HL-60 (cell line): Measurements from ENCODE around the gene RPL12.

Source experiments
- DNase-seq, 2 experiments: peaks; one replicate each; pipeline ENCODE4 v3.0.0-alpha.2; 2010 to 2020; ENCODE audit warnings: low read depth in 1 of 2, low spot score in 1 of 2
- H3K27ac ChIP-seq: fragments of 250-450 bp; sonication (Bioruptor Pico); replicated peaks from 2 replicates; pipeline ENCODE4 v1.5.1; 2020; ENCODE audit warnings: mild to moderate bottlenecking, moderate library complexity
- H3K27me3 ChIP-seq: fragments of 250-450 bp; sonication (Bioruptor Pico); 2 replicates; pipeline ENCODE4 v1.5.1; 2021; ENCODE audit warnings: mild to moderate bottlenecking, moderate library complexity; ENCODE audit not compliant: insufficient read depth, poor library complexity, severe bottlenecking
- H3K4me3 ChIP-seq: replicated peaks from 2 replicates; pipeline ENCODE4 v1.5.1; 2011; ENCODE audit warnings: mild to moderate bottlenecking, control low read depth, low read length; ENCODE audit not compliant: insufficient read depth
- CTCF ChIP-seq: IDR thresholded peaks from one replicate; pipeline ENCODE4 v1.5.1; 2011; ENCODE audit warnings: low read length, control low read depth, inconsistent platforms; ENCODE audit not compliant: insufficient read depth
- GABPA ChIP-seq: IDR thresholded peaks from 2 replicates; pipeline ENCODE4 v1.6.1; 2012; ENCODE audit warnings: low read depth
- POLR2AphosphoS5 ChIP-seq: IDR thresholded peaks from 2 replicates; pipeline ENCODE4 v1.6.1; 2012; ENCODE audit warnings: low read depth
- REST ChIP-seq: IDR thresholded peaks from 2 replicates; pipeline ENCODE4 v1.6.1; 2012; ENCODE audit warnings: low read depth; ENCODE audit not compliant: insufficient replicate concordance
- SPI1 ChIP-seq: IDR thresholded peaks from 2 replicates; pipeline ENCODE4 v1.6.1; 2012; ENCODE audit warnings: low read depth, mild to moderate bottlenecking, borderline replicate concordance

RPL12 gene

DNA sequence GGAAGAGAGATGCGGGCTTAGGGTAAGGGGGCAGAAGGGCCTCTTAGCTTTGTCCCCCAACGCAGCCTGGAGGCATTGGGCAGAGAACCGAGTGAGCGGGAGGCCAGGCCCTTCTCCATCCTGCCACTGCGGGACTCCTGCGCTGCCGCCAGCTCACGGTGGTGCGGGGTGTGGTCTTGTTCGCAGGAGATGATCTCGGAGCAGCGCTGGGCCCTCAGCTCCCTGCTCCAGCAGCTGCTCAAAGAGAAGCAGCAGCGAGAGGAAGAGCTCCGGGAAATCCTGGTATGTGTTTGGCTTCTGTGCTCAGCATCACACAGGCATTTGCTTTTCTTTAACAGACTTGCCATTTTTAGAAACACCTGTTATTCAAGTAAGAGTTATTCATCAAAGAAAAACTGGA is 41.4 kb upstream of the RPL12 start:
- Histone ChIP-seq H3K4me3 (no peak overlapping the region), H3K27ac (no peak overlapping the region), H3K27me3 (no peaks in the 10 kb centered on the region)
- TF ChIP-seq SPI1 = no peak
- no peak for TF ChIP-seq CTCF
- no peak for DNase-seq

DNA sequence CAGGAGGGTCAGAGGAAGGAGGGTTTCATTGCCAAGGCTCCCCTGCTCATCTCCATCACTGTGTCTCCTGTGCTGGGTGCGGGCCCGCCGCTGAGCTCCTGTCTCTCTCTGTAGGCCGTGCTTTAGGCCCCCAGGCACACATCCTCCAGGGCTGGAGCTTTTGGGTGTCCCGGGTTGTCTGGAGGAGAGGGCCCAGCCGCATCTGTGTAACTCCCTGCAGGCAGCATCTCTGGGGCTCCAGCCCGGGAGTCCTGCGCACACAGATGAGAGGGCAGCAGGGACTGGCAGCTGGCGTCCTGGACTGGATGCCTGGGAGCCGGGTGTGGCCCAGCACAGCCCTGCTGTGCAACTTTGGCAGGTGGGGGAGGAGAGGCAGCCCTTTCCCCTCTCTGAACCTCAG is 40.3 kb upstream of the RPL12 start:
- Histone ChIP-seq H3K4me3 (no peak overlapping the region), H3K27me3 (no peaks in the 10 kb centered on the region), H3K27ac (no peak overlapping the region)
- TF ChIP-seq POLR2AphosphoS5 (no peak), SPI1 (no peak), REST (no peak), CTCF (no peak), GABPA (no peak)
- DNase-seq = no peak

DNA sequence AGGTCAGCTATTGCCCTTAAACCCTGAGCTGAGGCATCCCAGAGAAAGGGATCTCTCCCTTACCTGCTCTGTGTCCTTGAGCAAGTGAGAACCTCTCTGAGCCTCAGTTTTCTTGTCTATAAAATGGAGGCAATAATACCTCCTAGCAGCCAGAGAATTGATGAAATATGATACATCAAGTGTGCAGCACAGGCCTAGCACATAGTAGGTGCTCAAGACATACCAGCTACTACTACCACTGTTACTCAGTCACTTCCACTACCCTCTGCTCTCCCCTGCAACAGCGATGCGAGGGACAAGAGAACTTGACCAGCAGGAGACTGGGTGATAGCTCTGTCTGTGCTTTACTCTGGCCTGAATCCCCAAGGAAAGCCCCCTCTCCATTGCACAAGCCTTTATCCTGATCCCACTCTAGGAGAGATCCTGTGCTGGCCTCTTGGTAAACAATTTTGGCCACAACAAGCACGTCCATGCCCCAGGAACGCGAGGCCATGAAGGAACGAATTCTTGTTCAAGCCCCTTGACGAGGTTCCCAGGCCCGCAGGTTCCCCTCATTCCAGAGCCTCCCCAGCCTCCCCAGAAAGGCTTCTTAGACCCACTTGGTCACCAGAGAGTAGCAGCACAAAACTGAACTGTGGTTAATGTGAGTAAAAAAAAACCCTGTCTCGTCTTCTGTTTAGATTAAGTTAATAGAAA is 39.5 kb upstream of the RPL12 start:
- no peak overlapping the region for H3K27ac ChIP-seq
- DNase-seq = no peak
- no peak overlapping the region for H3K4me3 ChIP-seq
- no peaks in the 10 kb centered on the region for H3K27me3 ChIP-seq
- TF ChIP-seq CTCF (no peak), POLR2AphosphoS5 (no peak), GABPA (no peak), SPI1 (no peak), REST (no peak)

GRCh38 chr9:127489471-127490115 is 38.4 kb upstream of the RPL12 start:
- H3K27ac ChIP-seq = no peak overlapping the region
- H3K27me3 ChIP-seq = no peaks in the 10 kb centered on the region
- no peak for TF ChIP-seq POLR2AphosphoS5
- TF ChIP-seq CTCF = no peak
- TF ChIP-seq SPI1 = no peak
- TF ChIP-seq GABPA = no peak
- no peak for TF ChIP-seq REST
- no peak for DNase-seq
- H3K4me3 ChIP-seq = no peak overlapping the region
